ENCODE results near the gene ZIC1.

Gene ZIC1

GRCh38 chr3:147395899-147396711 lies 13.1 kb upstream of the ZIC1 start:
- Histone ChIP-seq H3K9ac (no peak overlapping the region), H3K4me1 (no peaks in the 10 kb centered on the region), H3K4me3 (ENCODE audit: low read depth, low read length) (no peak overlapping the region), H2AFZ (no peak overlapping the region), H3K36me3 (ENCODE audit: control insufficient read depth, insufficient read depth, low read length) (no peaks in the 10 kb centered on the region), H3K4me2 (ENCODE audit: low read length) (no peak overlapping the region), H3K9me3 (ENCODE audit: control insufficient read depth, low read length) (no peaks in the 10 kb centered on the region), H3K79me2 (no peaks in the 10 kb centered on the region), H3K27me3 (ENCODE audit: control insufficient read depth, insufficient read depth, low read length) (peaks cover 10% of the 10 kb centered on the region), H3K27ac (no peak overlapping the region)
- no peak for TF ChIP-seq CTCF (IDR thresholded peaks at IDR 0.05)

GRCh38 chr3:147396712-147397046 lies 12.5 kb upstream of the ZIC1 start:
- H3K27ac ChIP-seq: no peak overlapping the region
- no peaks in the 10 kb centered on the region for H3K79me2 ChIP-seq
- H3K4me3 ChIP-seq (ENCODE audit: low read depth, low read length): no peak overlapping the region
- TF ChIP-seq CTCF (IDR thresholded peaks at IDR 0.05): no peak
- H3K27me3 ChIP-seq (ENCODE audit: control insufficient read depth, insufficient read depth, low read length): peaks cover 10% of the 10 kb centered on the region
- no peaks in the 10 kb centered on the region for H3K4me1 ChIP-seq
- no peak overlapping the region for H3K9ac ChIP-seq
- H3K4me2 ChIP-seq (ENCODE audit: low read length): no peak overlapping the region
- no peak overlapping the region for H2AFZ ChIP-seq
- no peaks in the 10 kb centered on the region for H3K36me3 ChIP-seq (ENCODE audit: control insufficient read depth, insufficient read depth, low read length)
- H3K9me3 ChIP-seq (ENCODE audit: control insufficient read depth, low read length): no peaks in the 10 kb centered on the region

- H3K4me1 ChIP-seq: no peaks in the 10 kb centered on the region
- no peaks in the 10 kb centered on the region for H3K36me3 ChIP-seq (ENCODE audit: control insufficient read depth, insufficient read depth, low read length)
- no peaks in the 10 kb centered on the region for H3K9me3 ChIP-seq (ENCODE audit: control insufficient read depth, low read length)
- H3K27me3 ChIP-seq (ENCODE audit: control insufficient read depth, insufficient read depth, low read length): peaks cover 10% of the 10 kb centered on the region
- no peaks in the 10 kb centered on the region for H3K79me2 ChIP-seq
- no peak overlapping the region for H3K9ac ChIP-seq
- TF ChIP-seq CTCF (IDR thresholded peaks at IDR 0.05): no peak
- no peak overlapping the region for H3K4me2 ChIP-seq (ENCODE audit: low read length)
- no peak overlapping the region for H3K27ac ChIP-seq
- no peak overlapping the region for H3K4me3 ChIP-seq (ENCODE audit: low read depth, low read length)
- H2AFZ ChIP-seq: no peak overlapping the region
Measured at GRCh38 chr3:147397155-147397874, 11.8 kb upstream of the ZIC1 start.

GRCh38 chr3:147397875-147398812 lies 11.0 kb upstream of the ZIC1 start:
- Histone ChIP-seq H2AFZ (no peak overlapping the region), H3K4me3 (ENCODE audit: low read depth, low read length) (no peak overlapping the region), H3K4me2 (ENCODE audit: low read length) (no peak overlapping the region), H3K36me3 (ENCODE audit: control insufficient read depth, insufficient read depth, low read length) (no peaks in the 10 kb centered on the region), H3K27ac (no peak overlapping the region), H3K4me1 (no peaks in the 10 kb centered on the region), H3K9ac (no peak overlapping the region), H3K9me3 (ENCODE audit: control insufficient read depth, low read length) (no peaks in the 10 kb centered on the region), H3K27me3 (ENCODE audit: control insufficient read depth, insufficient read depth, low read length) (peaks cover 10% of the 10 kb centered on the region), H3K79me2 (no peaks in the 10 kb centered on the region)
- TF ChIP-seq CTCF (IDR thresholded peaks at IDR 0.05): no peak
